HepG2 (cell line): ENCODE data around the gene SYMPK.

Source experiments
- BRCA1 ChIP-seq: sonication (generic); formaldehyde crosslinking; IDR thresholded peaks from 2 replicates; pipeline ENCODE4 v1.4.0; 2020; ENCODE audit warnings: missing genetic modification reagents
- HNRNPLL ChIP-seq: fragments of 200-400 bp; formaldehyde crosslinking; IDR thresholded peaks from 2 replicates; pipeline ENCODE4 v1.6.1; 2017; ENCODE audit warnings: mild to moderate bottlenecking, low read depth, low read length; ENCODE audit not compliant: poor library complexity, severe bottlenecking
- RAD21 ChIP-seq: fragments of 450-650 bp; formaldehyde crosslinking; IDR thresholded peaks from 2 replicates; pipeline ENCODE4 v1.5.0; 2020; ENCODE audit warnings: mild to moderate bottlenecking
- ZNF180 ChIP-seq: sonication (generic); formaldehyde crosslinking; IDR thresholded peaks from 2 replicates; pipeline ENCODE4 v1.4.0; 2020; ENCODE audit warnings: low read depth, missing genetic modification reagents, borderline replicate concordance
- ZNF891 ChIP-seq: sonication (generic); formaldehyde crosslinking; IDR thresholded peaks from 2 replicates; pipeline ENCODE4 v1.5.0; 2020; ENCODE audit warnings: mild to moderate bottlenecking, missing genetic modification reagents
- TF ChIP-seq, protein P1 (sequence below): conservative IDR thresholded peaks from 2 replicates; pipeline ENCODE4 v1.6.1; 2018; ENCODE audit warnings: missing genetic modification reagents
- TF ChIP-seq, protein P2 (sequence below): sonication (generic); formaldehyde crosslinking; IDR thresholded peaks from 2 replicates; pipeline ENCODE4 v1.8.1; 2022; ENCODE audit warnings: mild to moderate bottlenecking, missing genetic modification reagents

DNA sequence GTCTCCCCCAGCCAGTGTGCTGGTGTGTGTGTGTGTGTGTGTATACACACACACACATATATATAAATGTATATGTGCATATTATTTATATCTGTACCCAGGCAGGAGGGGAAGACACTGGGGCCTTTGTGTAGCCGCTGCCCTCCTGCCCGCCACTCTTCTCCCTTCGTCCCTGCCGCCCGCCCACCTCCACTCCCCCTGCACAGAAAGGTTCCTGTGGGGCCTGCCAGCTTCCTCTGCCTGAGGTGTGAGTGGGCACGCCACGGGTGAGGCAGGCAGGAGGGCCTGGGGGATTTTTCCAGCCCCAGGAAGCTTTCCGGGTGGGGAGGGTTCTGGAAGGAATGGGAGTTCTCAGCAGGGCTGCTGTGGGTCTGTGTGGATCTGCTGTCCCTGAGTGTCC, 16.1 kb upstream of the SYMPK start:
- no peak for TF ChIP-seq BRCA1 (CRISPR knock-in tag)
- peak; percentile 25 for TF ChIP-seq HNRNPLL
- no peak for TF ChIP-seq ZNF180
- TF ChIP-seq, protein P1, sequence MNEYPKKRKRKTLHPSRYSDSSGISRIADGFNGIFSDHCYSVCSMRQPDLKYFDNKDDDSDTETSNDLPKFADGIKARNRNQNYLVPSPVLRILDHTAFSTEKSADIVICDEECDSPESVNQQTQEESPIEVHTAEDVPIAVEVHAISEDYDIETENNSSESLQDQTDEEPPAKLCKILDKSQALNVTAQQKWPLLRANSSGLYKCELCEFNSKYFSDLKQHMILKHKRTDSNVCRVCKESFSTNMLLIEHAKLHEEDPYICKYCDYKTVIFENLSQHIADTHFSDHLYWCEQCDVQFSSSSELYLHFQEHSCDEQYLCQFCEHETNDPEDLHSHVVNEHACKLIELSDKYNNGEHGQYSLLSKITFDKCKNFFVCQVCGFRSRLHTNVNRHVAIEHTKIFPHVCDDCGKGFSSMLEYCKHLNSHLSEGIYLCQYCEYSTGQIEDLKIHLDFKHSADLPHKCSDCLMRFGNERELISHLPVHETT (CRISPR knock-in tag): no peak
- TF ChIP-seq, protein P2, sequence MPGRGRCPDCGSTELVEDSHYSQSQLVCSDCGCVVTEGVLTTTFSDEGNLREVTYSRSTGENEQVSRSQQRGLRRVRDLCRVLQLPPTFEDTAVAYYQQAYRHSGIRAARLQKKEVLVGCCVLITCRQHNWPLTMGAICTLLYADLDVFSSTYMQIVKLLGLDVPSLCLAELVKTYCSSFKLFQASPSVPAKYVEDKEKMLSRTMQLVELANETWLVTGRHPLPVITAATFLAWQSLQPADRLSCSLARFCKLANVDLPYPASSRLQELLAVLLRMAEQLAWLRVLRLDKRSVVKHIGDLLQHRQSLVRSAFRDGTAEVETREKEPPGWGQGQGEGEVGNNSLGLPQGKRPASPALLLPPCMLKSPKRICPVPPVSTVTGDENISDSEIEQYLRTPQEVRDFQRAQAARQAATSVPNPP (CRISPR knock-in tag): no peak
- TF ChIP-seq ZNF891 (CRISPR knock-in tag): no peak
- TF ChIP-seq RAD21: no peak
